HG02970 (cell line): Measurements from ENCODE around the gene PWP1.

Experiments
- ATAC-seq: cut with Tn5 transposase; IDR thresholded peaks from one replicate; pipeline ENCODE4 v1.9.1; 2021; ENCODE audit warnings: mild to moderate bottlenecking, moderate library complexity, moderate number of reproducible peaks; ENCODE audit not compliant: unreplicated experiment, low FRiP score

Gene PWP1

DNA sequence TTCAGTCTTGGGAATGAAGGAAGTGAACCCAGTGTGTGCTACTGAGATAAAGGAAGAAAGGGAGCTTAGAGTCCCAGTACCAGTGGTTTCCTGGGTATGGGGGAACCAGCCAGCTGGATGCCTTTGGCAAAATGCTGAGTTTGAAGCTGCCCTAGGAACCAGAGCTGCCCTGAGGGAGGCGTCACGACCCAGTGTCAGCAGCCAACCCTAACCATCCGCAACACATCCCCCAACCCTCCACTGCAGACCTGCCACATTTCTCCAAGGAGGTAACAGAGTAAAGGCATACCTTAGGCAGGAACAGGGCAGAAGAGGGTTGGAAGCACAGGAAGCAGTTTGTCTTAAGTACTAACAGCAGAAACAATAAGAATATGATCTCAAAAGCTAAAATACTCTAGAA, 46.8 kb downstream of the PWP1 start:
- ATAC-seq, result no peak

GRCh38 chr12:107734139-107734538, 48.5 kb downstream of the PWP1 start:
- ATAC-seq, result no peak

DNA sequence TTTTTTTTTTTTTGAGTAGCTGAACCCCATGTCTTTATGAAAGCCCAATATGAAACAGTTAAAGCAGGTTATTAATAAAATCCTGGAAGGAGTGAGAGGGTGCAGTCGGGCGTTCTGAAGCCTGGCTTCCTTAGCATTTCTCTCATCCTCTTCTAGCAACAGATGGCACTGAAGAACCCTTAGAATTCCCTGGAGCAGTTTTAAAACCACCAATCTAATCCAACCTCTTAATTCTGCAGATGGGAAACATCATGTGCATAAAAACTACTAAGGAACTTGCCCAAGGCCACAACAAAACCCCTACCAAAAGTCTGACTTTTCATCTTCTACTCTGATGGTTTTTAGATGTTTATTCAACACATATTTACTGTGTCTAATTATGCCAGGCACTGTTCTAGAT, 50.2 kb downstream of the PWP1 start:
- ATAC-seq, result no peak

- peak; percentile 92 for ATAC-seq
These were observed 51.3 kb downstream of the PWP1 start for GRCh38 chr12:107736914-107737313.

DNA sequence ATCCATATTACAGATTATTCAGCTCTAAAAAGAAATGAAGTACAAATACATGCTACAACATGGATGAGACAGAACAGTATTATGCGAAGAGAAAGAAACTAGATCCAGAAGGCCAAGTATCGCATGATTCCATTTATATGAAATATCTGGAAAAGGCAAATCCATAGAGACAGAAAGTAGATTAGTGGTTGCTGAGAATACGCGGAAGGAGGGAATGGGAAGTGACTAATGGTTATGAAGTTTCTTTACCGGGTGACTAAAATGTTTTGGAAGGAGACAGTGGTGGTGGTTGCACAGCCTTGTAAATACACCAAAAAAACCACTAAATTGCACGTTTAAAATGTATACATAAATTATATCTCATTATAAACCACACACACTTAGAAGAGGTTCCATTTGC, 62.9 kb downstream of the PWP1 start:
- no peak for ATAC-seq

GRCh38 chr12:107749083-107749482, 63.5 kb downstream of the PWP1 start:
- no peak for ATAC-seq

DNA sequence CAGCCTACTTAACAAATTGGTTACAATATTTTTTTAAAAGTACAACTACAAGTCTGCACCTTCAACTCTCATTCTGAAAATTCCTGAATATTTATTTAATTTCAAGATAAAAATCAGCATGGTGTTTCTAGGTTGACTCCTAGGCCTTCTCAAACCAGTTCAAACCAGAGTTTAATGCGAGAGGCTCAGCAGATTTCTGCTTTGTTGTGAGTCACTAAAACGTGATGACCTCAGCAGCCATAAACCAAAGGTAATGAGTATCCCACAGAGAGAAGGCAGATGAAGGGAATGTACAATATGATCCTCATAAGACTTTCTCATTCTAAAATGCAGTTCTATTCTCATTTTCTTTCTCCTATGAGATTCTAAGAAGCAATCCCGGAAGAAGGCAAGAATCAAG, 73.8 kb downstream of the PWP1 start:
- ATAC-seq, result no peak

DNA sequence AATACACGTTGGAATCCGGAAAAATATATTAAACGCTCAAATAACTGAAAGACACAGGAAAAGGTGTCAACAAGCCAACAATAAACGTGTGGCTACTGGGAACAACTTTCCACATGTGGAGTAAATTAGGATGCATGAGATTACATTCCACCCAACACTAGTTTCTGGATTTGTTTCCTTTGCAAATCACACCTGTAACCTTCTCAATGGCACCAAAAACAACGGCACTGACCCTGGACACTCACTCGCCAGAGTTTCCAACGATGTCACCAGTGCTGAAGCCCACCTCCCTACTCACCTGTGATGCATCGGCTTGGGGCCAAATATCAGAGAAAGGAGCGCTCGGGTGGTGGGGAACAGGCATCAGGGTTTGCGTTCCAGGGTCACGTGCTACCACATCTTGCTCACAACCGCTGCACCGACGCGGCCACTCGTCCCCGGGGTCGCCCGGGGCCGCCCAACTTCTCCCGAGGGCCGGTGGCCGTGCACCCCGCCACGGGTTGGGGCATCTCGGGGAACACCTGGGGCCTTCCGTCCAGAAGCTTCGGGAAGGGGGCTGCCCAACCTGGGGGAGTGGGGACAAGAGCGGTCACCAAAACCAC, 74.7 kb downstream of the PWP1 start:
- ATAC-seq, result peak; percentile 19

DNA sequence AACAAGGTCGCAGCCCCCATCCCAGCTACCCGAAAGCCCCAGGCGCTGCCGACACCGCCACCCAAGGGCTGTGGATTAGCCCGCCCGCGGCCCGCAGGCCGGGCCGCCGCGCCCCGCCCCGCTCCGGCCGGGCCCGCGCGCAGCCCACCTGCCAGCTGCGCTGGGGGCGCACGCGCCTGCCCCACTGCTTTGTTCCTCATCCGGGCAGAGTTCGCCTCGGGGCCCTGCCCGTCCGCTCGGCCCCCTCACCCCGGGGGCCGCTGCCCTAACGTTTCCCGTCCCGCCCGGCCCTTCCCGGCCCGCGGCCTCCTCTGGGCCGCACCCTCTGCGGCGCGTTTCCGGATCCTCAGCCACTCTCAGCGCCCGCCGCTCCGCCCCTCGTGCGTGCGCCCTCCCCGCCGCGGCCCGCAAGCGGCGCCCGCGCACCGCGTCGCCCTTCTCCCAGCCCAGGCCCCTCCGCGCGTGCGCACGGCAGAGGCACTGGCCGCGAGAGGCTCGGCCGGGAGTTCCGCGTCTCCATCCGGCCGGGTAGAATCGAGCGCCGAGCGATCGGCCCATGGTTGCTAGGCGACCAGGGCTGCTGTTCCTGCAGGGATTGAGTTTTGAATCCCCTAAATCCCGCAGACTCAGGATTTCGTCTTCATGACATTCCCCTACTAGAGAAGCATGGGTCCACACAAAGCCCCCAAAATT, 75.4 kb downstream of the PWP1 start, which contains the start of gene PRDM4:
Gene PRDM4 (minus strand): TSS at position 329 of the 693 bp plus-strand sequence. CDS start 622 bp downstream, outside the sequence.
- ATAC-seq, result peak; percentile 93

DNA sequence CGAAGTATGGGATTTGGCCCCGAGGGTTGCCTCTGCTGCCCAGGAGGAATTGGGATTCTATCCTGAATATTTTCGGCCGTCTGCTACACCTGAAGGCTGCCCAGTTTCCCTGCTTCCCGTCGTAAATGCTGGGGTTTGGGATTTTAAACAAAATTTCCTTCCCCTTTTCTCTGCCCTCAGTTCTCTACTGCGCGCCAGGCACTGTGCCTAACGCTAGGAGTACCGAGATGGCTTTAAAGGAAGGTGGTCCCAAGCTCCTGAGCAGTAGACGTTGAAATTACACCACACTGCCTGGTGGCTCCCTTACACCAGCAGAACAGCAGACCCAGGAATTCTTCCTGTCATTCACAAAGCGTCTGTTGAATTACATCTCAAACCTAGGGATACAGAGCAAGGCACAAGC, 75.9 kb downstream of the PWP1 start:
- ATAC-seq, result no peak
